HL-60 (cell line): ENCODE measurements around the gene UBE2E2.

Experiments
- DNase-seq, 2 experiments: peaks; one replicate each; pipeline ENCODE4 v3.0.0-alpha.2; 2010 to 2020; ENCODE audit warnings: low read depth in 1 of 2, low spot score in 1 of 2
- H3K27ac ChIP-seq: fragments of 250-450 bp; sonication (Bioruptor Pico); replicated peaks from 2 replicates; pipeline ENCODE4 v1.5.1; 2020; ENCODE audit warnings: mild to moderate bottlenecking, moderate library complexity
- H3K27me3 ChIP-seq: fragments of 250-450 bp; sonication (Bioruptor Pico); 2 replicates; pipeline ENCODE4 v1.5.1; 2021; ENCODE audit warnings: mild to moderate bottlenecking, moderate library complexity; ENCODE audit not compliant: insufficient read depth, poor library complexity, severe bottlenecking
- H3K4me3 ChIP-seq: replicated peaks from 2 replicates; pipeline ENCODE4 v1.5.1; 2011; ENCODE audit warnings: mild to moderate bottlenecking, control low read depth, low read length; ENCODE audit not compliant: insufficient read depth
- GABPA ChIP-seq: IDR thresholded peaks from 2 replicates; pipeline ENCODE4 v1.6.1; 2012; ENCODE audit warnings: low read depth
- POLR2AphosphoS5 ChIP-seq: IDR thresholded peaks from 2 replicates; pipeline ENCODE4 v1.6.1; 2012; ENCODE audit warnings: low read depth
- SPI1 ChIP-seq: IDR thresholded peaks from 2 replicates; pipeline ENCODE4 v1.6.1; 2012; ENCODE audit warnings: low read depth, mild to moderate bottlenecking, borderline replicate concordance
- TF ChIP-seq, protein P1 (sequence below): IDR thresholded peaks from one replicate; pipeline ENCODE4 v1.5.1; 2011; ENCODE audit warnings: low read length, control low read depth, inconsistent platforms; ENCODE audit not compliant: insufficient read depth
- TF ChIP-seq, protein P2 (sequence below): IDR thresholded peaks from 2 replicates; pipeline ENCODE4 v1.6.1; 2012; ENCODE audit warnings: low read depth; ENCODE audit not compliant: insufficient replicate concordance

The UBE2E2 gene

DNA sequence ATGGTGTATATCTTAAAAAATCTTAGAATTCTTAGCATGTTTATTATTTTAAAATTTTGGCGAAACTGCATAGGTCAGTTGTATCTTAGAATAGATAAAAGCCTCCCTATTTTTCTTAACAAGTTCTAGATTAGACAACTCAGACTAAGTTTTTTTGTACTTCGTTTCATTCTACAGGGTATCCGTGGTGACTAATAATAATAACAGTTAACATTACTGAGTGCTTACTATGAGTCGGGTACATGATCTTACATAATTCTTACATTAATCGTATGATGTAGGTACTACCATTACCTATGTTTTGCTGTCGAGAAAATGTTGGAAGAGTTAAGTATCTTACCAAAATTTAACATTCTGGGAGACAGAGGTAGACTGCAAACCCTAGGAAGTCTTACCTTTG is 60.7 kb downstream of the UBE2E2 start:
- H3K27ac ChIP-seq = no peak overlapping the region
- TF ChIP-seq, protein P1, sequence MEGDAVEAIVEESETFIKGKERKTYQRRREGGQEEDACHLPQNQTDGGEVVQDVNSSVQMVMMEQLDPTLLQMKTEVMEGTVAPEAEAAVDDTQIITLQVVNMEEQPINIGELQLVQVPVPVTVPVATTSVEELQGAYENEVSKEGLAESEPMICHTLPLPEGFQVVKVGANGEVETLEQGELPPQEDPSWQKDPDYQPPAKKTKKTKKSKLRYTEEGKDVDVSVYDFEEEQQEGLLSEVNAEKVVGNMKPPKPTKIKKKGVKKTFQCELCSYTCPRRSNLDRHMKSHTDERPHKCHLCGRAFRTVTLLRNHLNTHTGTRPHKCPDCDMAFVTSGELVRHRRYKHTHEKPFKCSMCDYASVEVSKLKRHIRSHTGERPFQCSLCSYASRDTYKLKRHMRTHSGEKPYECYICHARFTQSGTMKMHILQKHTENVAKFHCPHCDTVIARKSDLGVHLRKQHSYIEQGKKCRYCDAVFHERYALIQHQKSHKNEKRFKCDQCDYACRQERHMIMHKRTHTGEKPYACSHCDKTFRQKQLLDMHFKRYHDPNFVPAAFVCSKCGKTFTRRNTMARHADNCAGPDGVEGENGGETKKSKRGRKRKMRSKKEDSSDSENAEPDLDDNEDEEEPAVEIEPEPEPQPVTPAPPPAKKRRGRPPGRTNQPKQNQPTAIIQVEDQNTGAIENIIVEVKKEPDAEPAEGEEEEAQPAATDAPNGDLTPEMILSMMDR = no peak
- no peak for TF ChIP-seq SPI1
- no peak for TF ChIP-seq POLR2AphosphoS5
- TF ChIP-seq, protein P2, sequence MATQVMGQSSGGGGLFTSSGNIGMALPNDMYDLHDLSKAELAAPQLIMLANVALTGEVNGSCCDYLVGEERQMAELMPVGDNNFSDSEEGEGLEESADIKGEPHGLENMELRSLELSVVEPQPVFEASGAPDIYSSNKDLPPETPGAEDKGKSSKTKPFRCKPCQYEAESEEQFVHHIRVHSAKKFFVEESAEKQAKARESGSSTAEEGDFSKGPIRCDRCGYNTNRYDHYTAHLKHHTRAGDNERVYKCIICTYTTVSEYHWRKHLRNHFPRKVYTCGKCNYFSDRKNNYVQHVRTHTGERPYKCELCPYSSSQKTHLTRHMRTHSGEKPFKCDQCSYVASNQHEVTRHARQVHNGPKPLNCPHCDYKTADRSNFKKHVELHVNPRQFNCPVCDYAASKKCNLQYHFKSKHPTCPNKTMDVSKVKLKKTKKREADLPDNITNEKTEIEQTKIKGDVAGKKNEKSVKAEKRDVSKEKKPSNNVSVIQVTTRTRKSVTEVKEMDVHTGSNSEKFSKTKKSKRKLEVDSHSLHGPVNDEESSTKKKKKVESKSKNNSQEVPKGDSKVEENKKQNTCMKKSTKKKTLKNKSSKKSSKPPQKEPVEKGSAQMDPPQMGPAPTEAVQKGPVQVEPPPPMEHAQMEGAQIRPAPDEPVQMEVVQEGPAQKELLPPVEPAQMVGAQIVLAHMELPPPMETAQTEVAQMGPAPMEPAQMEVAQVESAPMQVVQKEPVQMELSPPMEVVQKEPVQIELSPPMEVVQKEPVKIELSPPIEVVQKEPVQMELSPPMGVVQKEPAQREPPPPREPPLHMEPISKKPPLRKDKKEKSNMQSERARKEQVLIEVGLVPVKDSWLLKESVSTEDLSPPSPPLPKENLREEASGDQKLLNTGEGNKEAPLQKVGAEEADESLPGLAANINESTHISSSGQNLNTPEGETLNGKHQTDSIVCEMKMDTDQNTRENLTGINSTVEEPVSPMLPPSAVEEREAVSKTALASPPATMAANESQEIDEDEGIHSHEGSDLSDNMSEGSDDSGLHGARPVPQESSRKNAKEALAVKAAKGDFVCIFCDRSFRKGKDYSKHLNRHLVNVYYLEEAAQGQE = no peak
- TF ChIP-seq GABPA = no peak
- H3K4me3 ChIP-seq = no peak overlapping the region
- DNase-seq = no peak
- H3K27me3 ChIP-seq = no peaks in the 10 kb centered on the region

DNA sequence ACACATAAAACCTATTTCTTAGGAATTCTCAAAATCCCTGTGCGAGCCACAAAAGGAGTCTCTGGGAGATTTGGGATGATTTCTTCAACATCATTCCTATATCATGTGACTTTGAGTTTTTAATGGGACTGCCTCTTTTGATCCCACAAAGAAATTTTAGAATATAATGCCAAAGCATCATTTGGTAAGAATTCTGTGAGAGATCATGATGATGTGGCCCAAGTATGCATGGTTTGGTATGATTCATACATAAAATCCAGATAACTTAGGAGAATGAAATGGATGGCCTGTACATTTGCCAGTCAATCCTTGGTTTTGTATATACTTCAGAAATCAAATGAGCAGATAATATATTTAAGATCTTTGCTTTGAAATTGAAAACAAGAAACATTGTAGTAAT is 61.3 kb downstream of the UBE2E2 start:
- Histone ChIP-seq H3K4me3 (no peak overlapping the region), H3K27ac (no peak overlapping the region), H3K27me3 (no peaks in the 10 kb centered on the region)
- no peak for DNase-seq
- TF ChIP-seq POLR2AphosphoS5 (no peak), GABPA (no peak), SPI1 (no peak)
- TF ChIP-seq, protein P2 = no peak
- TF ChIP-seq, protein P1 = no peak

- no peak overlapping the region for H3K4me3 ChIP-seq
- H3K27ac ChIP-seq = no peak overlapping the region
- DNase-seq = no peak
- TF ChIP-seq, protein P1 = no peak
- TF ChIP-seq GABPA (no peak), POLR2AphosphoS5 (no peak), SPI1 (no peak)
- TF ChIP-seq, protein P2 = no peak
- H3K27me3 ChIP-seq = no peaks in the 10 kb centered on the region
Measured at GRCh38 chr3:23270423-23270822, 67.3 kb downstream of the UBE2E2 start.
